IMR-90 (cell line): ENCODE measurements around the gene NDUFAF7. TPM values are rescaled to one million over a fixed set of nuclear protein-coding genes. Genes with fewer than 3 reads are reported as not detected.

Experiments
- ATAC-seq: fragments of 200-7000 bp; cut with Tn5 transposase; 2 replicates; pipeline ENCODE4 v1.9.1; 2020; ENCODE audit warnings: low read depth, mild to moderate bottlenecking, moderate library complexity
- BruUV-seq: library from RNA; stranded (reverse); fragments of 400-500 nt; replicated peaks from 2 replicates; lab custom pipeline; 2021; lab: Mats Ljungman, UMichigan
- CTCF ChIA-PET: fragments of 300-600 bp; formaldehyde crosslinking; extraction: SDS; loops from one replicate; lab custom pipeline; 2021; ENCODE audit warnings: antibody characterized with exemption; lab: Yijun Ruan, JAX
- POLR2A ChIA-PET: fragments of 300-600 bp; sonication (Branson Sonifier 250); formaldehyde crosslinking; loops from one replicate; lab custom pipeline; 2022; ENCODE audit warnings: antibody characterized with exemption; ENCODE audit not compliant: unreplicated experiment; lab: Charles Lee
- DNase-seq: peaks from one replicate; pipeline ENCODE4 v3.0.0; 2013
- H2AFZ ChIP-seq: replicated peaks from 2 replicates; pipeline ENCODE3; 2013; ENCODE audit warnings: low read length, mild to moderate bottlenecking; ENCODE audit not compliant: poor library complexity
- H2AK5ac ChIP-seq: 2 replicates; pipeline ENCODE4 v1.6.1; 2013; ENCODE audit warnings: low read depth, low read length, inconsistent platforms
- H2AK9ac ChIP-seq: replicated peaks from 2 replicates; pipeline ENCODE3; 2013; ENCODE audit warnings: mild to moderate bottlenecking, low read depth, low read length, moderate library complexity; ENCODE audit not compliant: poor library complexity
- H2BK120ac ChIP-seq: 2 replicates; pipeline ENCODE4 v1.6.1; 2013; ENCODE audit warnings: low read depth, low read length, inconsistent platforms
- H2BK15ac ChIP-seq: 3 replicates; pipeline ENCODE4 v1.6.1; 2013; ENCODE audit warnings: low read depth, low read length, inconsistent platforms
- H2BK20ac ChIP-seq: 2 replicates; pipeline ENCODE4 v1.6.1; 2013; ENCODE audit warnings: low read depth, mild to moderate bottlenecking, inconsistent platforms, low read length, moderate library complexity
- H2BK5ac ChIP-seq: 2 replicates; pipeline ENCODE4 v1.6.1; 2013; ENCODE audit warnings: mild to moderate bottlenecking, low read depth, low read length, inconsistent platforms; ENCODE audit not compliant: poor library complexity, severe bottlenecking
- H3K14ac ChIP-seq: replicated peaks from 2 replicates; pipeline ENCODE4 v1.6.1; 2013; ENCODE audit warnings: low read depth, low read length, inconsistent platforms
- H3K18ac ChIP-seq: 2 replicates; pipeline ENCODE4 v1.6.1; 2013; ENCODE audit warnings: low read depth, low read length, control low read depth
- H3K23ac ChIP-seq: 2 replicates; pipeline ENCODE4 v1.6.1; 2013; ENCODE audit warnings: low read depth, low read length, inconsistent platforms
- H3K27ac ChIP-seq: 2 replicates; pipeline ENCODE4 v1.5.1; 2013; ENCODE audit warnings: mild to moderate bottlenecking, control low read depth, low read length; ENCODE audit not compliant: insufficient read depth
- H3K27me3 ChIP-seq: 2 replicates; pipeline ENCODE4 v1.6.1; 2013; ENCODE audit warnings: low read length; ENCODE audit not compliant: control insufficient read depth, insufficient read depth
- H3K36me3 ChIP-seq: 2 replicates; pipeline ENCODE4 v1.6.1; 2013; ENCODE audit warnings: low read length, mixed read lengths; ENCODE audit not compliant: control insufficient read depth, insufficient read depth
- H3K4ac ChIP-seq: 2 replicates; pipeline ENCODE4 v1.6.1; 2013; ENCODE audit warnings: low read depth, low read length, inconsistent platforms
- H3K4me1 ChIP-seq: 2 replicates; pipeline ENCODE4 v1.6.1; 2013; ENCODE audit warnings: low read length, mixed read lengths; ENCODE audit not compliant: control insufficient read depth, insufficient read depth
- H3K4me2 ChIP-seq: 2 replicates; pipeline ENCODE4 v1.6.1; 2013; ENCODE audit warnings: low read depth, mild to moderate bottlenecking, control low read depth, low read length, moderate library complexity
- H3K4me3 ChIP-seq: 2 replicates; pipeline ENCODE4 v1.5.1; 2013; ENCODE audit warnings: low read depth, mild to moderate bottlenecking, control low read depth, low read length, moderate library complexity; ENCODE audit not compliant: insufficient read depth
- H3K56ac ChIP-seq: 2 replicates; pipeline ENCODE4 v1.6.1; 2013; ENCODE audit warnings: low read length, inconsistent platforms; ENCODE audit not compliant: insufficient read depth; ENCODE audit errors: extremely low read depth
- H3K79me1 ChIP-seq, 2 experiments: 2 replicates each; pipeline ENCODE4 v1.6.1; 2013; ENCODE audit warnings: low read length in 2 of 2, inconsistent platforms in 1 of 2, low read depth in 1 of 2
- H3K9ac ChIP-seq: 2 replicates; pipeline ENCODE4 v1.6.1; 2013; ENCODE audit warnings: low read depth, low read length, control low read depth
- H3K9me1 ChIP-seq: 2 replicates; pipeline ENCODE4 v1.6.1; 2013; ENCODE audit warnings: low read length, inconsistent platforms; ENCODE audit not compliant: insufficient read depth
- H3K9me3 ChIP-seq: 2 replicates; pipeline ENCODE4 v1.6.1; 2013; ENCODE audit warnings: low read length; ENCODE audit not compliant: control insufficient read depth, insufficient read depth
- H4K20me1 ChIP-seq: 2 replicates; pipeline ENCODE4 v1.6.1; 2013; ENCODE audit warnings: low read length, inconsistent platforms; ENCODE audit not compliant: insufficient read depth
- H4K5ac ChIP-seq: 2 replicates; pipeline ENCODE4 v1.6.1; 2013; ENCODE audit warnings: mild to moderate bottlenecking, low read depth, low read length, control low read depth
- H4K8ac ChIP-seq, 2 experiments: 2 replicates each; pipeline ENCODE4 v1.6.1; 2013; ENCODE audit warnings: low read depth in 2 of 2, low read length in 2 of 2, control low read depth in 1 of 2, inconsistent platforms in 1 of 2
- H4K91ac ChIP-seq: 2 replicates; pipeline ENCODE4 v1.6.1; 2013; ENCODE audit warnings: low read depth, low read length, inconsistent platforms; ENCODE audit not compliant: insufficient read depth
- BHLHE40 ChIP-seq: fragments of 150-350 bp; IDR thresholded peaks from 2 replicates; pipeline ENCODE4 v1.6.1; 2016; ENCODE audit warnings: mild to moderate bottlenecking, low read depth, low read length
- ELK1 ChIP-seq: fragments of 150-350 bp; IDR thresholded peaks from 2 replicates; pipeline ENCODE4 v1.6.1; 2016; ENCODE audit warnings: low read depth, mild to moderate bottlenecking, low read length, moderate library complexity, borderline replicate concordance
- FOS ChIP-seq: fragments of 150-350 bp; IDR thresholded peaks from 2 replicates; pipeline ENCODE4 v1.6.1; 2016; ENCODE audit warnings: low read depth, low read length
- RCOR1 ChIP-seq: IDR thresholded peaks from 2 replicates; pipeline ENCODE4 v1.6.1; 2012; ENCODE audit warnings: mild to moderate bottlenecking, low read length, improper control_type of control experiment; ENCODE audit not compliant: insufficient replicate concordance
- WGBS, 2 experiments: methylation state at CpG; one replicate each; pipeline versions ENCODE4 v1.1.5 to v1.1.7; 2013; ENCODE audit warnings: missing lambda C conversion rate in 2 of 2; ENCODE audit not compliant: insufficient read length in 1 of 2; ENCODE audit errors: extremely low coverage in 2 of 2; 5-methylcytosine and 5-hydroxymethylcytosine counted together
- dilution Hi-C: fragments of 300-500 bp; cut with HindIII; formaldehyde crosslinking; loops from one replicate; pipeline ENCODE4 v1.14.3; 2018; ENCODE audit warnings: low sequenced_read_pairs; ENCODE audit not compliant: unreplicated experiment
- in situ Hi-C: fragments of 300-500 bp; cut with MboI; formaldehyde crosslinking; loops from 3 replicates; pipeline ENCODE4 v1.14.3; 2019; ENCODE audit warnings: low sequenced_read_pairs, inconsistent platforms, mixed read lengths
- intact Hi-C: fragments of 100-400 bp; cut with micrococcal nuclease; formaldehyde crosslinking; loops from 2 replicates; pipeline ENCODE4 v1.10.0; 2022
- polyA plus RNA-seq, 3 experiments: library from polyadenylated mRNA; depleted of rRNA; stranded (reverse); fragments of >200 nt; gene quantifications; 2 replicates each; pipeline ENCODE4 v1.2.3, GENCODE V29; 2012; ENCODE audit warnings: low replicate concordance in 1 of 3
- total RNA-seq: library from RNA; depleted of rRNA; stranded (reverse); fragments of >200 nt; gene quantifications from 2 replicates; pipeline ENCODE4 v1.2.3, GENCODE V29; 2012

Gene NDUFAF7
- total and polyA plus RNA-seq, 2 of the 4 experiments (the other 2 are of a cell fraction) = 9.9 to 17.4 TPM

- in situ Hi-C loops = no loop called here
- POLR2A ChIA-PET = no interaction called here
- Histone ChIP-seq H3K9me3 (no peaks in the 10 kb centered on the region), H3K14ac (peak overlapping the region; percentile 53), H2BK15ac (no peak overlapping the region), H2AK9ac (no peak overlapping the region), H4K20me1 (no peaks in the 10 kb centered on the region), H3K9ac (no peak overlapping the region), H3K4me3 (no peak overlapping the region), H2BK20ac (no peak overlapping the region), H4K8ac (peak overlapping the region in 1 of 2 experiments; percentile 59; a peak in 2 of 4 replicates), H2AK5ac (no peak overlapping the region), H2BK5ac (peak overlapping the region; percentile 61), H4K5ac (no peak overlapping the region), H3K4me1 (peaks cover 6% of the 10 kb centered on the region), H3K4ac (peak overlapping the region; percentile 40; the same call in 1 of the 2 replicates), H3K9me1 (no peaks in the 10 kb centered on the region), H3K4me2 (peak overlapping the region; percentile 47; the same call in 1 of the 2 replicates), H3K27ac (peak overlapping the region; percentile 62; the same call in 1 of the 2 replicates), H4K91ac (0 out of 2 replicates have a peak overlapping the region, but pooled peaks have one; percentile 10), H2AFZ (no peak overlapping the region), H3K56ac (no peak overlapping the region), H3K27me3 (no peaks in the 10 kb centered on the region), H3K79me1 (peaks cover 8 to 13% of the 10 kb centered on the region in 2 experiments; a peak in 2 of 4 replicates), H2BK120ac (peak overlapping the region; percentile 28; the same call in 1 of the 2 replicates), H3K36me3 (peaks cover 10% of the 10 kb centered on the region), H3K23ac (0 out of 2 replicates have a peak overlapping the region, but pooled peaks have one; percentile 18), H3K18ac (peak overlapping the region; percentile 32; the same call in 1 of the 2 replicates)
- intact Hi-C loops = no loop called here
- TF ChIP-seq ELK1 (no peak), BHLHE40 (no peak), FOS (peak; percentile 53; the same call in 1 of the 2 replicates), RCOR1 (no peak)
- peak; percentile 89 for ATAC-seq
- no CpG with 5 or more reads among the region's 2 CpGs for WGBS, 2 experiments
- no TSS peak for BruUV-seq
- dilution Hi-C loops = no loop called here
- CTCF ChIA-PET = interaction anchor here (0.5 kb wide), 1 partner anchor 879 kb away, joined by 4 read pairs; no protein-coding TSS in a partner anchor
- peak; percentile 93 for DNase-seq
Observed at GRCh38 chr2:37283207-37283606, 51.7 kb downstream of the NDUFAF7 start.
